Brain microvascular endothelial cell (primary cell): ENCODE measurements around the gene ZNF628.
A peak's percentile ranks its signal among the peaks of the same experiment; 100 is the strongest.
"Not testable (repeated sequence)": the region's sequence is repeated elsewhere in the genome, so short reads cannot be mapped to it uniquely, and the experiment has no call there.

Source experiments
- DNase-seq: peaks from one replicate; pipeline ENCODE4 v3.0.0-alpha.2; 2020
- H3K27ac ChIP-seq: fragments of 250-450 bp; sonication (Bioruptor Pico); 2 replicates; pipeline ENCODE4 v1.5.1; 2020; ENCODE audit warnings: mild to moderate bottlenecking, moderate library complexity
- H3K27me3 ChIP-seq: fragments of 250-450 bp; sonication (Bioruptor Pico); replicated peaks from 2 replicates; pipeline ENCODE4 v1.5.1; 2020; ENCODE audit warnings: mild to moderate bottlenecking
- H3K36me3 ChIP-seq: fragments of 250-450 bp; sonication (Bioruptor Pico); replicated peaks from 2 replicates; pipeline ENCODE4 v1.5.1; 2020; ENCODE audit warnings: mild to moderate bottlenecking
- H3K4me3 ChIP-seq: 2 replicates; pipeline ENCODE4 v1.5.1; 2011; ENCODE audit warnings: low read depth, mild to moderate bottlenecking, control low read depth, low read length, moderate library complexity
- in situ Hi-C: cut with HindIII; loops from 2 replicates; pipeline ENCODE4 v1.10.0; 2017; ENCODE audit warnings: low sequenced_read_pairs, low pct_ligation_motif_present
- TF ChIP-seq, protein P1 (sequence below): IDR thresholded peaks from 2 replicates; pipeline ENCODE4 v1.5.1; 2011; ENCODE audit warnings: low read depth, mild to moderate bottlenecking, moderate library complexity, low read length, control low read depth, inconsistent platforms; ENCODE audit errors: missing control alignments

ZNF628 gene

DNA sequence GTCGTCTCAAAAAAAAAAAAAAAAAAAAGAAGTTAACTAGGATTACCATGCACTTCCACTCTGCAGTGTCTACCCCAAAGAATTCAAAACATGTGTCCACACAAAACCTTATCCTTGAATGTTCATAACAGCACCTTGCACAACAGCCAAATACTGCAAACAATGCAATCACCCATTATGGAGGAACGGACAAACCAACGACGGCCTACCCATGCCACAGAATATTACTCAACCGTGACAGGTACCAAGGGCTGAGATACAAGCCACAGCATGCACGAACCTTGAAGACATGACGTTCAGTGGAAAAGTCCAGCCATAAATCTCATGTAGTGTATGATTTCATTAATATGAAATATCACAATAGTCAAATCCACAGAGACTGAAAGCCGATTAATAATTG lies 30.4 kb upstream of the ZNF628 start:
- in situ Hi-C loops = no loop called here
- peaks cover 28% of the 10 kb centered on the region for H3K27me3 ChIP-seq

DNA sequence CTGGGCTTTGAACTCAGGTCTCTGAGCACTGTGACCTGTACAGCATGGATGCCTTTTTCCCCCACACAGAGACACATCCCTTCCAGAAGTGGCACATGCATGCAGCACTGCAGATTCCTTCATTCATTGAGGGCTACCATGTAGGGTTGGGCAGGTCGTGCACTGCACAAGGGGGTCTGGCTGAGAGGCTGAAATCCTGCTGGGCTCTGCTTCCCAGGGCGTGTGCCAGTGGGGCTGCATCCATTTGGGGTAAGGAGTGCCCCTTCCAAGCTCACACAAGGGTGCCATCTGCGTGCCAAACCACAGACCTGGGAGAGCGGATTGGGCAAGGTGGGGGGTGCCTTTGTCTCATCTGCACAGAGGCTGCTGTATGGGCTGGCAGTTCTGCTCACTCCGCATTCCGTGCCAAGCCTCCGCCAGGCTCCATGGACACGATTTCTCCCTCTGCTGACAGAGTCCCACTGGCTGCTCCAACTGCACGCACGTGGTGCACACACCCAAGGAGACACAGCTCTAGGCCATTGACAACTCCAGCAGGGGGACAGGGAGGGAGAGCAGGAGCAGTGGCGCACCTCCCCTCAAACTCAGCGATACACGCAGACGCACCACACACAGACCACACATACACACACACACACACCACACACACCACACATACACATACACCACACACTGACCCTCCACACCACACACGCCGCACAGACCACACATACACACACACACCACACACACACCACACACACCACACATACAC lies 28.8 kb upstream of the ZNF628 start:
- TF ChIP-seq, protein P1, sequence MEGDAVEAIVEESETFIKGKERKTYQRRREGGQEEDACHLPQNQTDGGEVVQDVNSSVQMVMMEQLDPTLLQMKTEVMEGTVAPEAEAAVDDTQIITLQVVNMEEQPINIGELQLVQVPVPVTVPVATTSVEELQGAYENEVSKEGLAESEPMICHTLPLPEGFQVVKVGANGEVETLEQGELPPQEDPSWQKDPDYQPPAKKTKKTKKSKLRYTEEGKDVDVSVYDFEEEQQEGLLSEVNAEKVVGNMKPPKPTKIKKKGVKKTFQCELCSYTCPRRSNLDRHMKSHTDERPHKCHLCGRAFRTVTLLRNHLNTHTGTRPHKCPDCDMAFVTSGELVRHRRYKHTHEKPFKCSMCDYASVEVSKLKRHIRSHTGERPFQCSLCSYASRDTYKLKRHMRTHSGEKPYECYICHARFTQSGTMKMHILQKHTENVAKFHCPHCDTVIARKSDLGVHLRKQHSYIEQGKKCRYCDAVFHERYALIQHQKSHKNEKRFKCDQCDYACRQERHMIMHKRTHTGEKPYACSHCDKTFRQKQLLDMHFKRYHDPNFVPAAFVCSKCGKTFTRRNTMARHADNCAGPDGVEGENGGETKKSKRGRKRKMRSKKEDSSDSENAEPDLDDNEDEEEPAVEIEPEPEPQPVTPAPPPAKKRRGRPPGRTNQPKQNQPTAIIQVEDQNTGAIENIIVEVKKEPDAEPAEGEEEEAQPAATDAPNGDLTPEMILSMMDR = no peak

More for the DNA sequence above, 30.4 kb upstream of the ZNF628 start:
- DNase-seq = no peak
- H3K36me3 ChIP-seq = no peaks in the 10 kb centered on the region
- no peak overlapping the region for H3K4me3 ChIP-seq
- TF ChIP-seq, protein P1 = no peak
- no peak overlapping the region for H3K27ac ChIP-seq

DNA sequence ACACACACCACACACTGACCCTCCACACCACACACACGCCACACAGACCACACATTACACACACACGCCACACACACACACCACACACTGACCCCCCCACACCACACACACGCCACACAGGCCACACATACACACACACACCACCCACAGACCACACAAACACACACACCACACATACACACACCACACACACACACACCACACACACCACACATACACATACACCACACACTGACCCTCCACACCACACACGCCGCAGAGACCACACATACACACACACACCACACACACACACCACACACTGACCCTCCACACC lies 28.3 kb upstream of the ZNF628 start:
- H3K27ac ChIP-seq, H3K4me3 ChIP-seq, DNase-seq, in situ Hi-C loops, H3K36me3 ChIP-seq: not testable (repeated sequence)
- peaks cover 30% of the 10 kb centered on the region for H3K27me3 ChIP-seq

More for the DNA sequence above, 28.8 kb upstream of the ZNF628 start:
- H3K27ac ChIP-seq = no peak overlapping the region
- no peak for DNase-seq
- peaks cover 31% of the 10 kb centered on the region for H3K27me3 ChIP-seq
- H3K4me3 ChIP-seq = no peak overlapping the region
- in situ Hi-C loops = no loop called here
- no peaks in the 10 kb centered on the region for H3K36me3 ChIP-seq

DNA sequence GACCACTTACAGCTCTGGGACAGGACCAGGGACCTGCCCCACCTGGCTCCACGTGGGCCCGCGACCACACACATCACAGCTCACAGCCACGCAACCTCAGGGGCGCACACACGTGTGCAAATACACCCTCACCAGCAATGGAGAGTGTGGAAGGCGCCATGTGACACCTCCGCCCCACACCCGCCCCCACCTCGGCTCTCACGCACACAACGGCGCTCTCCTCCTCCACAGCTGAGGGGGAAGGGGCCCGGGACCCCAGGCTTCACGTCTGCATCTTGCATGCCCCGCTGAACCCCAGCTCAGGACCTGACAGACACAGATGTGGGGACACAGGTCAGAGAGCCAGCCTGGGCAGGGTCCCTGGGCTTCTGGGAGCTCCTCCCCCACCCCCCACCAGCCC lies 26.9 kb upstream of the ZNF628 start:
- in situ Hi-C loops = no loop called here
- Histone ChIP-seq H3K36me3 (no peaks in the 10 kb centered on the region), H3K27me3 (peaks cover 20% of the 10 kb centered on the region)

DNA sequence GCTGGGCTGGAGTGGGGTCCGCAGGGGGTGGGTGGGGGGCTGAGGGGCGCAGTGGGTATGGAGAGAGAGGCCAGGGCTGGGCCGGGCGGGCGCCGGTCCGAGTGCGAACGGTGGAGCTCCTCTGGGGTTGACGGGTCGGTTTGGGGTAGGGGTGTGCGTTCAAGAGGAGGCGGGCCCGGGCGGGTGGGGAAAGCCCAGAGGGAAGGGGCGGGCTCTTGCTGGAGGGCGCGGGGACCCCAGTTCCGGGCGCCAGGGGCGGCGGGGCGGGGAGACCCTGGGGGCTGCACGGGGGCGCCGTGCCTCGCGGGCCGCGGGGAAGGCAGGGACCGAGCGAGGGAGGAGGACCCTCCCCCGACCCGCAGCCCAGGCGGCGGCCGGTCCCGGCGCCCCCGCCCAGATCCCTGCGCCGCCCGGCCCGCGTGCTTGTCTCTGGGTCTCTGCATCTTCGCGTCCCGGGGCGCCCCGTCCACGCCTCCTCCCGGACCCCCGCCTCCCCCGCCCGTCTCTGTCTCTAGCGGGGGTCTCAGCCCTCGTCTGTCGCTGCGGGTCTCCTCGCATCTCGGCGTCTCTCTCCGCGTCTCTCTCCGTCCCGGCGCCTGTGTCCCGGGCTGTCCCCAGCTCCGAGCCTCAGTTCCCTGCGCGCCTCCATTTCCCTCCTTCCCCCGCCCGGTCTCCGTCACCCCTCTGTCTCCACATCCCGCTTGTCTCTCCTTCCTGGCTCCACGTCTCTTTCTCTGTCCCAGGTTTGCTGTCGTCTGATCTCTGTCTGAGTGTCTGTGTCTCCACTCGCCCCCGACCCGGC lies 25.1 kb upstream of the ZNF628 start:
- in situ Hi-C loops = no loop called here
- Histone ChIP-seq H3K27ac (no peak overlapping the region), H3K27me3 (peaks cover 17% of the 10 kb centered on the region), H3K4me3 (no peak overlapping the region), H3K36me3 (no peaks in the 10 kb centered on the region)
- TF ChIP-seq, protein P1 = no peak
- DNase-seq = no peak

More for the DNA sequence above, 26.9 kb upstream of the ZNF628 start:
- no peak overlapping the region for H3K4me3 ChIP-seq
- TF ChIP-seq, protein P1 = no peak
- H3K27ac ChIP-seq = no peak overlapping the region
- no peak for DNase-seq

DNA sequence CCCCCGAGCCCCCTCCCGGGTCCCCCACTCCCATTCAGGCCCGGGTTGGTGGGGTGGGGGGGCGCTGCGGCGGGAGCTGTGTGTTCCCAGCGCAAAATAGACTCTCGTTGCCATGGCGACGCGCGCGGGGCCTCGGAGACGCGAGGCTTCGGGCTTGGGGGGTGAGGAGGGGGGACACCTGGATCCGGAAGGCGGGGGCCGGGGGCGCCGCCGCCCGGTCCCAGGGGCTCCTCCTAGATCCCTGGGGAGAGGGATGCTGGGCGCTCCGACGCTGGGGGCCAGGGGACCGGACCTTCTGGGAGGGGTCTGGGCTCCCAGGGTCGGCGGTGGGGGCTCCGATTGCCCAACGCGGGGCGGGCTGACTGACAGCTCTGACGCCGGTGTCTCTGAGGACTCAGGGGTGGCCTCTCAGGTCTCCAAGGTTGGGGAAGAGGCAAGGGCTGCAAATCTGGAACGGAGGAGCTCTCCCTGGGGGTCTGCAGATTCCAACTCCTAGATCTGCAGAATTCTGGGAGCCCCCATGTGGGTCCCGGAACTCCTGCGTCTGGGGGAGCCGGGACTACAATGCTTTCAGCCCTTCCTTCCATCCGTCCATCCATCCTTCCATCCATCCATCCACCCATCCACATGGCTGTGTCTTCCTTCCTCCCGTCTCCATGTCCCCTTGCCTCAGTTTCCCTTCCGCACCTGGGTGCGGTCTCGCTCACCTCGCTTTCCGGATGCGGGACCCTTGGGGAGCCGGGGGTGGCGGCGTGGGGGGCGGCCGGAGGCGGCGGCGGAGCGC lies 24.3 kb upstream of the ZNF628 start:
- H3K36me3 ChIP-seq = no peaks in the 10 kb centered on the region
- DNase-seq = no peak
- in situ Hi-C loops = no loop called here
- no peak overlapping the region for H3K27ac ChIP-seq
- H3K4me3 ChIP-seq = peak overlapping the region; percentile 15
- TF ChIP-seq, protein P1 = no peak
- peaks cover 15% of the 10 kb centered on the region for H3K27me3 ChIP-seq
